Activated CD8-positive, alpha-beta memory T cell treated with anti-CD3 and anti-CD28 coated beads, Interleukin-2, amount 50 U/mL, for 24 hours (primary cell): ENCODE data around the gene THSD7A.
"Not testable (repeated sequence)": the region's sequence is repeated elsewhere in the genome, so short reads cannot be mapped to it uniquely, and the experiment has no call there.

Source experiments
- DNase-seq: peaks from one replicate; pipeline ENCODE4 v3.0.0-alpha.2; 2020; ENCODE audit errors: extremely low read depth

THSD7A gene

DNA sequence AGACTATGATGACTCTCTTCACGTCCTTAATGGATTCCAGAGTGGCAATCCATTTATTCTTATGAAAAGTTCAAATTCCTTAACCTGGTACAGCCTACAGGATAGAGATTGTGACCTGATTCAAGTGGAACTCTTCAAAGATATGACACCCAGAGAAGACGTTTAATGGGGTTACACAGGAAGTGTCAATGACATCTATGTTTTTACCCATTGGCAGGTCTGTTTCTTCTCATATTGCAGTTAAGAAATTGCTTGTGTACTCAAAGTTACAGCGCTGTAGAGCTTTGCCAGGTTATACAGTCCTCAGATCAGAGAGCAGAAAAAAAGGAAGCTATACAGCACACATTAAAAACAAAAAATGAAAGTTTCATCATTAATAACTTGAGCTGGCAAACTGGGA is 367.4 kb downstream of the THSD7A start:
- DNase-seq, result no peak

DNA sequence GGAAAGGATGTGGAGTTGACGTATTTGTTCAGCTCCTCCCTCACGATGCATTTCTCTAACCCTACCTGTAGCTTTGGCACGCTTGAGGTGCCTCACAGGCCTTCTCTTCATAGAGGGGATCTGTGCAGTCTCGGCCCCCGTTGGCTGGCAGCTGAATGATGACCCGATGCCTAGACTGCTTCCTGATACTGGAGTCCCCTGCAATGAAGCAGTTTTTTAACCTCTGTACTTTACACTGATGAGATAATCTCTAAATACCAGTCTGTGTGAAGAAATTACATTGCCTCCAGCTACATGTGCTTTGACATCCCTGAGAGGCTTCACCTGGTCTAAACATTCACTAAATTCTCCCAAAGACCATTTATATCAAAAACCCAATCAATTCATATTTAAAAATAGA is 370.1 kb downstream of the THSD7A start:
- DNase-seq, result no peak

- DNase-seq, result no peak
Observed at GRCh38 chr7:11458736-11459483, 373.1 kb downstream of the THSD7A start.

DNA sequence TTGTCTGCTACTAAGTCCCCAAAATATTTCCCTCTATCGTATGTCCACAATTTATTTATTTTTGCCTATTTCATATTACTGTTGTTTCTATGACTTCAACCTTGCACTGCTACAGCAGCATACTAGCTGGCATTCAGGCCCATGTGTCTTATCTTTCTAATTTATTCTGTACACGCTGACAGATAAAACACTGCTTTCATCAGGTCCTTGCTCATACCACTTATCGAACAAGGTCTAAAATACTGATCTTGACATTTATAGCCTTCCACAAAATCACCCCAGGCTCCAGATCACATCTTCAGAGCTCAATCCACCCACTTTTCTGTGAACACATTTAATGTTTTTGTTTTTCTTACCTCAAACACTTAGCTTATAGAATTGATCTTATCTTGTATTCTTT is 374.6 kb downstream of the THSD7A start:
- DNase-seq, result no peak

- DNase-seq, result no peak
Observed at GRCh38 chr7:11456574-11456973, 375.4 kb downstream of the THSD7A start.

GRCh38 chr7:11452476-11452875 is 379.5 kb downstream of the THSD7A start:
- DNase-seq, result no peak

DNA sequence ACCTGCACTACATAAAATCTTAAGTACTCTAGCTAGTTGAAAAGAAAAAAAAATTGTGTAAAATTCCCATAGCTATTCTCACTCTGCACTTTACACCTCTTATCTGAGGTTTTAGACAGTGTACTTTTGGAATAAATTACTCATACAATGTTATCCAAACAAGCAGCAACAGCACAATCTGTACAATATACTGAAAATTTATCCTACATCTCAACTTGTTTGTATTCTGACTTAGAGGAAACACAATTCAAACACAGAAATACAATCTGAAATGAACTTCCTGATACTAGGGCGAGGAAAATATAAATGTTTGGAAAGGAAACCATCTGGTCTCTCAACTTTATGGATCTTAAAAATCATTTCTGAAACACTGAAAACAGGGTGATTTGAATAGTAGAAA is 381.7 kb downstream of the THSD7A start:
- no peak for DNase-seq

DNA sequence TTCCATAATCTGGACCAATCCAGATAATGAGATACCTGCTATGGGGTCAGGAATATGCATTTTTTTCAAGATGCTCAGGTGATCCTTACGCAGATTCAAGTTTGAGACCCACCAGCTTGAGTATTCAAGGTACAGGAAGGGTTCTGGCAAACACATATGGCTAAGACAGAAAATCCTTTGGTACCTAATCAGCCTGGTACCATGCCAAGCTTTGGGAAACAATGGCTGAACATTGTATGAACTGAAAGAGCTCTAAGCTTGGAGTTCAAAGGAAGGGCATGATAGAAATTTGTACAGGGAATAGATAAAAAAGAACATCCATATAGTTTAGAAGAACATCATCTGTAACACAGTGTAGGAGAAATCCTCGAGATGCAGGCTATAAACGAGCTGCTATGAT is 382.7 kb downstream of the THSD7A start:
- DNase-seq, result no peak

DNA sequence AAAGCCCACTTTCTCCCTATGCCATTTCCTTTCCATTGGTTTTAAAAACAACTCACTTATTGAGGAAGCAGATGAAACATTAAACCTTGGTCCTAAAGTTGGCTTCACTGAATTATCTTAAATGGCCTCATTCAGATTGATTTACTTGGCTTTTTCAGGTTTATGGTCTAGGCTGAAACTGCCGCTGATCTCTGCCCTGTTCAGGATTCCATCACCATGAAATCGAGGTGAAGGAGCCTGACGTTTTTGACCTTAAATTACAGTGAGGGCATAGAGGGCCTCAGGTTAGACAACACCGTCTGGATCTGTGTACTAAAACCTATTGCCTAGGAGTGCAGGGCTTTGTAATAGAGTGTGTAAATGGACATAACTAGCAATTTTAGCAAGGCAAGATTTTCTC is 383.7 kb downstream of the THSD7A start:
- DNase-seq, result no peak

DNA sequence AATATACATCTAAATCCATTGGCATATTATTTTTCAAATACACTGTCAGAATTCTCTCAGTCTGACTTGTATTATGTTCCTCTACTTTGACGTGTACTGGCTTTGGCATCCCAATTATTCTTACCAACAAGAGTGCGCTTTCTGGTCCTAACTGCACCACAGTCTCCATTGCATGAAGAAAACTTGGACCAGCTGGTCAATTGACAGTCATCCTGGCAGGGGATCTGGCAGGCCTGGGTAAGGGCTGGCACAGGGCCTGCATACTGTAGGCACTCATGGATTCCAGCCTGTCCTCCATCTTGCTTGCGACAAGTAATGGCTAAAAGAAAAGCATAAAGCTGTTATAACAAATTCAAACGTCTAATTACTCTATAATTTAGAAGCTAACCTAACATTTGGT is 384.9 kb downstream of the THSD7A start:
- DNase-seq, result no peak

GRCh38 chr7:11443934-11444333 is 388.1 kb downstream of the THSD7A start:
- not testable (repeated sequence) for DNase-seq

DNA sequence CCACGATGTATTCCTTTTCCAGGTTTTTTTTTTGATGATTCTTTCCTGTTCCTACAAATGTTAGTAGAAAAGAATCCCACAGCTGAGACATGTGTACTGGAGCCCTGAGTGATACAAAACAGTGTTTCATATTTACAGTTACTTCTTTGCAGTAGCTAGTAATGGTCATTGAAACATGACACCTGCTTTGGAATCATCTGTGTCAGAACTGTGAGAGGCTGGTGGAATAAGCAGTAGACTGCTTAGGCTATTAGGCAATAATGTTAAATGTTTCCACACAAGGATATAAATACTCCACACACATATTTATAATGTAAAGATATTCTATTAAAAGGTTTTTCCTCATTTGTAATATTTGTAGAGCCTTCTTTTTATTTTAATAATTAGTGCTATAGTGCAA is 394.0 kb downstream of the THSD7A start:
- no peak for DNase-seq

- no peak for DNase-seq
Observed at GRCh38 chr7:11436773-11437524, 395.0 kb downstream of the THSD7A start.

- no peak for DNase-seq
Observed at GRCh38 chr7:11436316-11436715, 395.7 kb downstream of the THSD7A start.

GRCh38 chr7:11434366-11434765 is 397.6 kb downstream of the THSD7A start:
- DNase-seq, result no peak

DNA sequence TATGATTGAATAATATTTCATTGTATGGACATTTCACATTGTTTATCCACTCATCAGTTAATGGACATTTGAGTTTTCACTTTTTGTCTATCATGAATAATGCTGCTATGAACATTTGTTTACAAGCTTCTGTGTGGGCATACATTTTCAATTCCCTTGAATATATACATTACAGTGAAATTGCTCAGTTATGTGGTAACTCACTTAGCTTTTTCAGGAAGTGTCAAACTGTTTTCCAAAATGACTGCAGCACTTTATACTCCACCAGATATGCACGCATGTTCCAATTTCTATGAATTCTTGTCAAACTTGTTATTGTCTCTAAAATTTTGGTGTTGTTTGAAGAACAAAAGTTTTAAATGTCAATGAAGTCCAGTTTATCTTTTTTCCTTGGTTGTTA is 401.2 kb downstream of the THSD7A start:
- no peak for DNase-seq

DNA sequence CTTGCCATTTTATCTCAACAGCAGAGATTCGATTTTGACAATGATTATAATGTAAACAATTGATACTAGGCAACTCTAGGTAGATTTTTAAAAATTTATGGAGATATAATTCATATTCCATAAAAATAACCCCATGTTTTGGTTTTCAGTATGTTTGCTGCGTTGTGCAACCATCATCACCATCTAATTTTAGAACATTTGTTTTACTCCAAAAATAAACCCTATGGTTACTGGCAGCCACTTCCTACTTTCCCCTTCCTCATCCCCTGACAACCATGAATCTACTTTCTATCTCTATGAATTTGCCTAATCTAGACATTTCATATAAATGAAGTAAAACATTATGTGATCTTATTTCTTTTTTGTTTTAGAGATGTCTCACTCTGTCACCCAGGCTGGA is 401.9 kb downstream of the THSD7A start:
- DNase-seq, result no peak

DNA sequence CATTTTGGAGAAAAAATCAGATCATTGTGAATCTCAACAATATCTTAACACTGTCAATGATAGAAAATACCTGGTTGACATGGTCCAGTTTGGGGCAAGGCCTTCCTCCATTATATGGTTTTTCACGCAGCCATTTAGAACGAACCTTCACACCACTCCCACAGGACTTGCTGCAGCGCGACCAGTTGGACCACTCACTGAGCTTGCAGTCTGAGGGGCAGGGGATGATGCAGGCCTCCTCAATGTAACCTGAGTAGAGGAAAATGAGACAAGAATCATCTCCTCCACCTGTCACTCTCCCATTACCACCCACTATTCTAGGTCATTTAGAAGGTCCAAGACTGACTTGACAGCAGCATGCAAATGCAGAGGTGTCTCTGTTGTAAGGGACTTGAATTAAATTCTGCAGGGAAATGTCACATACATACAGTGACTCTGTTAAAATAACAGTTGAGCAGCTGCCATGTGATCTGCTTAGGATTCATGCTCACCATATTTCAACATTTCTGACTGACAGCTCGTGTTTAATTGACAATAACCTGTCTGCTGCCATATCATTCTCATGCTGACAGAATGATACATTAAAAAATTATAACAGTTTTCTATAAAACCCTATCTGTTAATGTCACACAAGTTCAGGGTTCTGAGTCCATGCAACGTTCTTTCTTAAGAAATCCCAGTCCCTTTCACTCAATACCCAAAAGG is 403.0 kb downstream of the THSD7A start:
- no peak for DNase-seq

- no peak for DNase-seq
Observed at GRCh38 chr7:11427686-11428273, 404.2 kb downstream of the THSD7A start.

- DNase-seq, result no peak
Observed at GRCh38 chr7:11424006-11424405, 408.0 kb downstream of the THSD7A start.

GRCh38 chr7:11420049-11420448 is 411.9 kb downstream of the THSD7A start:
- DNase-seq, result no peak
